Glutamatergic neuron (in vitro differentiated cells): ENCODE results near the gene SLC35B4. TPM values are rescaled to one million over a fixed set of nuclear protein-coding genes. Genes with fewer than 3 reads are reported as not detected.

Source experiments
- DNase-seq: peaks from one replicate; pipeline ENCODE4 v3.0.0; 2022
- H3K27ac Mint-ChIP-seq: one replicate; pipeline ENCODE4 v1.8.0; 2020; ENCODE audit warnings: mild to moderate bottlenecking, mixed read lengths, inconsistent platforms; ENCODE audit not compliant: unreplicated experiment
- H3K27me3 Mint-ChIP-seq: one replicate; pipeline ENCODE4 v1.8.0; 2020; ENCODE audit warnings: mild to moderate bottlenecking, moderate library complexity, mixed read lengths, inconsistent platforms; ENCODE audit not compliant: unreplicated experiment
- H3K36me3 Mint-ChIP-seq: one replicate; pipeline ENCODE4 v1.8.0; 2020; ENCODE audit warnings: mild to moderate bottlenecking, mixed read lengths, inconsistent platforms; ENCODE audit not compliant: unreplicated experiment
- H3K4me1 Mint-ChIP-seq: one replicate; pipeline ENCODE4 v1.8.0; 2020; ENCODE audit warnings: mild to moderate bottlenecking, low read depth, mixed read lengths, inconsistent platforms; ENCODE audit not compliant: unreplicated experiment
- H3K4me3 Mint-ChIP-seq: one replicate; pipeline ENCODE4 v1.8.0; 2020; ENCODE audit warnings: mild to moderate bottlenecking, mixed read lengths, inconsistent platforms; ENCODE audit not compliant: unreplicated experiment
- H3K9me3 Mint-ChIP-seq: one replicate; pipeline ENCODE4 v1.8.0; 2020; ENCODE audit warnings: mild to moderate bottlenecking, moderate library complexity, mixed read lengths, inconsistent platforms; ENCODE audit not compliant: unreplicated experiment
- total RNA-seq: library from RNA; stranded (reverse); fragmentation: NEBNext Ultra II Directional; extraction: Animal tissue kit (Norgen Biotek cat#: 25700); gene quantifications from one replicate; pipeline ENCODE4 v1.2.1, GENCODE V29; 2021; ENCODE audit not compliant: unreplicated experiment
- TF ChIP-seq, protein P1 (sequence below): fragments of 200-600 bp; sonication (generic); IDR thresholded peaks from one replicate; pipeline ENCODE4 v1.5.0; 2021; ENCODE audit not compliant: partially characterized antibody, unreplicated experiment

Gene SLC35B4
- total RNA-seq, 1 donor from 2014 or later = 40.9 TPM

DNA sequence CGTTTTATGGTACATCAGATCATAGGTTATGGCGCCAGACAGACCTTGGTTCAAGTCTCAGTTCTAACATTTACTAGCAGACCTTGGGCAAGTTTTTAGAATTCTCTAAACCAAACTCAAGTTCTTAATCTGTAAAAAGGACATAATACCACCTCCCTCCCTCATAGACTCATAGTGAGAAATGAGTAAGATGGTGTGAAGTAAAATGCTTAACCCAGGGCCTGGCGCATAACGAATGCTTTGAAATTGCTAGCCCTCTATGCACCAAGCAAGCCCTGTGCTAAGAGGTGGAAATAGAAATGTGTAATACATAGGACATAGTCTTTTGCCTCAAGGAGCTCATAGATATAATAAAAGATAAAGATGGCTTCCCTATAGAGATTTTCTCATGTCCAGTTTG is 17.7 kb upstream of the SLC35B4 start:
- no peaks in the 10 kb centered on the region for H3K9me3 Mint-ChIP-seq
- TF ChIP-seq, protein P1, sequence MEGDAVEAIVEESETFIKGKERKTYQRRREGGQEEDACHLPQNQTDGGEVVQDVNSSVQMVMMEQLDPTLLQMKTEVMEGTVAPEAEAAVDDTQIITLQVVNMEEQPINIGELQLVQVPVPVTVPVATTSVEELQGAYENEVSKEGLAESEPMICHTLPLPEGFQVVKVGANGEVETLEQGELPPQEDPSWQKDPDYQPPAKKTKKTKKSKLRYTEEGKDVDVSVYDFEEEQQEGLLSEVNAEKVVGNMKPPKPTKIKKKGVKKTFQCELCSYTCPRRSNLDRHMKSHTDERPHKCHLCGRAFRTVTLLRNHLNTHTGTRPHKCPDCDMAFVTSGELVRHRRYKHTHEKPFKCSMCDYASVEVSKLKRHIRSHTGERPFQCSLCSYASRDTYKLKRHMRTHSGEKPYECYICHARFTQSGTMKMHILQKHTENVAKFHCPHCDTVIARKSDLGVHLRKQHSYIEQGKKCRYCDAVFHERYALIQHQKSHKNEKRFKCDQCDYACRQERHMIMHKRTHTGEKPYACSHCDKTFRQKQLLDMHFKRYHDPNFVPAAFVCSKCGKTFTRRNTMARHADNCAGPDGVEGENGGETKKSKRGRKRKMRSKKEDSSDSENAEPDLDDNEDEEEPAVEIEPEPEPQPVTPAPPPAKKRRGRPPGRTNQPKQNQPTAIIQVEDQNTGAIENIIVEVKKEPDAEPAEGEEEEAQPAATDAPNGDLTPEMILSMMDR = no peak
- no peak overlapping the region for H3K27ac Mint-ChIP-seq
- H3K36me3 Mint-ChIP-seq = peaks cover 9% of the 10 kb centered on the region
- peaks cover 1% of the 10 kb centered on the region for H3K27me3 Mint-ChIP-seq
- peaks cover 15% of the 10 kb centered on the region for H3K4me1 Mint-ChIP-seq
- H3K4me3 Mint-ChIP-seq = no peak overlapping the region
- no peak for DNase-seq

DNA sequence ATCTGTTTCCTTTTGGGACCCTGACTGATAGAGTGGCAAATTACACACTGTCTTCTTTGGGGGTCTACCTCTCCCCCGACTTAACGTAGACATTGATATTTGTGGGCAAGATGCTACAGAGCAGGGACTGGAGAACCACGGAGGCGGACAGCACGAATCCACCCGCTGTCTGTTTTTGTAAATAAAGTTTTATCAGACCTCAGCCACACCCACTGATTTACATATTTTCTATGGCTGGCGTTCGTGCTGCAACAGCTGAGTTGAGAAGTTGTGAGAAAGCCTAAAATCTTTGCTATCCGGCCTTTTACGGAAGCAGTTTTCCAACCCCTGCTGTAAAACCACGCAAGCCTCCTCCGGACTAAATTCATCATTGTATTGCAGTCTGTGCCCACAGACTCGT is 17.2 kb upstream of the SLC35B4 start:
- peaks cover 8% of the 10 kb centered on the region for H3K36me3 Mint-ChIP-seq
- peaks cover 15% of the 10 kb centered on the region for H3K4me1 Mint-ChIP-seq
- no peak overlapping the region for H3K4me3 Mint-ChIP-seq
- H3K27ac Mint-ChIP-seq = no peak overlapping the region
- DNase-seq = no peak
- peaks cover 1% of the 10 kb centered on the region for H3K27me3 Mint-ChIP-seq
- TF ChIP-seq, protein P1 = no peak
- no peaks in the 10 kb centered on the region for H3K9me3 Mint-ChIP-seq

DNA sequence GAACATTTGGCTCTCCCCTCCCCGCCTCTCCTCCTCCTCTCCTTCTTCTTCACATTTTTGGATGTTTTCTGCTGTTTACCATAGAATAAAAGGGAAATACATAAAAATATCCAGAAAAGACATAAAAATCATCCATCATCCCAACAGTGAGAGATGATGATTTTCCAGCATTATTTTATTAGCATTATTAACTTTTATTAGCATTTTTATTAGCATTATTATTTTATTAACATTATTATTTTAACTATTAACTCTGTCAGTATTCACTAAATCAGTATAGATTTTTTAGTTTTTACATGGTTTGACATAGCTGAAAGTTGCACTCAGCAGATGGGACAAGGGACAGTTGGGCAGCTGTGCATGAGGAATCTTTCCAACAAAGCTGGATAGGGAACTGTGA is 16.2 kb upstream of the SLC35B4 start:
- TF ChIP-seq, protein P1 = no peak
- Mint-ChIP-seq H3K4me1 (peaks cover 15% of the 10 kb centered on the region), H3K27ac (no peak overlapping the region), H3K4me3 (no peak overlapping the region), H3K9me3 (no peaks in the 10 kb centered on the region), H3K36me3 (peaks cover 4% of the 10 kb centered on the region), H3K27me3 (peaks cover 1% of the 10 kb centered on the region)
- DNase-seq = no peak

DNA sequence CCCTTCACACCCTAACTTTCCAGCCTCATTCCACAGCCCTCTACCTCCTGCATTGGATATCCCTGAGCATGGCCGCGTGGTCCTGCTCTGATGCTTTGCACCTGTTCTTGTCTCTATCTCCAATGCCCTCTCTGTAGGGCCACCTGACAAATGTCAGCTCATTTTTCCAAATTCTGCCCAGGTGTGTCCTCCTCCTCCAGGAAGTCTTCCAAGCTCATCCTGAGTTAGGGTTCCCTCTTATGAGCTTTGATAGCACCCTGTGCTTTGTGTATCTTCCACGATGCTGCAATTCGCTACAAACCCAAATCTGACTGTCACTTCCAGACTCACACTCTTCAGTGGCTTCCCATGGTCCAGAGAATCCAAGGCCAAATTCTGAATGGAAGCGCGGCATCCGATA is 14.7 kb upstream of the SLC35B4 start:
- Mint-ChIP-seq H3K36me3 (peaks cover 4% of the 10 kb centered on the region), H3K4me1 (peaks cover 15% of the 10 kb centered on the region), H3K4me3 (no peak overlapping the region), H3K27me3 (no peaks in the 10 kb centered on the region), H3K27ac (no peak overlapping the region), H3K9me3 (no peaks in the 10 kb centered on the region)
- TF ChIP-seq, protein P1 = no peak
- no peak for DNase-seq

DNA sequence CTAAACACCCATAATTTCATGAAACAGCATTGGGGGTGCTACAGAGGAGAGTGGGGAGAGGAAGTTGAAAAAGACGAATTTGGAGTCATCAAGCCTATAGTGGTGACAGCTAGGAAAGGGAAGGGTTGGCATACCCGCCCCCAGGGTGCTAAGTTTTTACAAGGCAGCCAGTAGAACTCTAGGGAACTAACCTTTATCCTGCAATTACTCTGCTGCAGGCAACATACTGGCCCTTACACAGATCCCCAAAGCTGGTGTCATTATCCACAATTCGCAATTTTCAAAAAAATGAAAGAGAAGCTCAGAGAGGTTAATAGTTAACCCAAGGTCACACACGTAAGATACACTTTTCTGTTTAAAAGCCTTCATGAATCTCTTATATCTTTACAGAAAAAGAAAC is 14.2 kb upstream of the SLC35B4 start:
- peaks cover 15% of the 10 kb centered on the region for H3K4me1 Mint-ChIP-seq
- H3K36me3 Mint-ChIP-seq = peaks cover 4% of the 10 kb centered on the region
- H3K4me3 Mint-ChIP-seq = no peak overlapping the region
- no peaks in the 10 kb centered on the region for H3K9me3 Mint-ChIP-seq
- H3K27ac Mint-ChIP-seq = no peak overlapping the region
- no peaks in the 10 kb centered on the region for H3K27me3 Mint-ChIP-seq
- TF ChIP-seq, protein P1 = no peak
- DNase-seq = no peak
